HG03460 (cell line): Measurements from ENCODE around the gene ERP27.

ENCODE experiments used
- ATAC-seq: cut with Tn5 transposase; IDR thresholded peaks from one replicate; pipeline ENCODE4 v1.9.1; 2021; ENCODE audit not compliant: unreplicated experiment

Gene ERP27

DNA sequence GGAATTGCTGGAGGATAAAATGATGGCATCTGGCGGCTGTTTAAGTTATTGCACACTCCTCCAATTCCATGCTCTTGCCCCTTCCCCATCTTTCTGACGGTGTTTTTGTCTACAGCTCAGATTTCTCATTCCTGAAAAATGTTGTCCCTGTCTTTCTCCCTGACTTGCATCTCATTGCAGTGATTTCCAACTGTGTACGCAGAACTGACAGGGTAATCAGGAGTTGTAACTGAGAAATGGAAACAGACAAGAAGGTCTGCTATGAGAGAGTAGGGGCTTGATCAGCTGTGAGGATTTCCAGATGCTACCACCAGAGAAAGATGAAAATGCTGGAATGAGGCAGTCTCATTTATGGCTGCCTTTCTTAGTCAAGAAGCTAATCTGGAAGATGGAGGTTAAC, 1.3 kb downstream of the ERP27 start:
- no peak for ATAC-seq

DNA sequence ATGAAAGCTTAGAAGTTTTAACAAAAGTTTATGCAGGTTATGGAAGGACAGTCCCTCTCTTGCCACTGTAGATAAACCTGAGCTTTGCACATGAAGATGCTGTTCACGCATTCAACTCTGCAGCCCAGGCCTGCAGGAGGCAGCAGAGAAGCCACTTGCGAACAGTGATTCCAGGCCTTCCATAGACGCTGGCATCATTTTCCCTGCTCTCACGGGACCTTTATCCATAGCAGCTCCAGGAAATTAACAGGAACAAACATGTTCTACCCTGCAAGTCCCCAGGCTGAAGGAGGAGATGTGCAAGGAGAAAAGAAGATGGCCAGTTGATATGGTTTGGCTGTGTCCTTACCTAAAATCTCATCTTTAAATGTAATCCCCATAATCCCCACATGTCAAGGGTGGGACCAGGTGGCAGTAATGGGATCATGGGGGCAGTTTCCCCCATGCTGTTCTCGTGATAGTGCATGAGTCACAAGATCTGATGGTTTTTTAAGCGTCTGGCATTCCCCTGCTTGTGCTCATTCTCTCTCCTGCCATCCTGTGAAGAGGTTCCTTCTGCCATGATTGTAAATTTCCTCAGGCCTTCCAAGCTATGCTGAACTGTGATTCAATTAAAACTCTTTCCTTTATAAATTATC, 2.0 kb downstream of the ERP27 start:
- ATAC-seq = no peak

DNA sequence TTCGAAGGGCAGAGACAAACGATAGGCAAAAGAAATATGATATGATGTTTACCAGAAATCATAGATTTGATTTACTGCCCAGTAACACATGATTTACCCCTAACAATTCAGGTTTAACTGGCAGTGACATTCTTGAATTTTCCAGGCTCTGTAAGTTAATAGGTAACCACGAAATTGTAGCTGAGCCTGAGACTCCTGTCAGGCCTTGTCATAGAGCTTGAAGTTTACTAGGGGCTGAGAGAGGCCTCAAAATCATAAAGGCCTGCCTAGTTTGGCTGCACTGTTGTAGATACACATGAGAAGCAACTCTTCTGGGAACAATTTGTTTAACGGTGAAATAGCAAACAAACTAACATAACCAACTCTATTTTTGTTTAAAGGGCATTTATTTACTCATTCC, 3.3 kb downstream of the ERP27 start:
- no peak for ATAC-seq

DNA sequence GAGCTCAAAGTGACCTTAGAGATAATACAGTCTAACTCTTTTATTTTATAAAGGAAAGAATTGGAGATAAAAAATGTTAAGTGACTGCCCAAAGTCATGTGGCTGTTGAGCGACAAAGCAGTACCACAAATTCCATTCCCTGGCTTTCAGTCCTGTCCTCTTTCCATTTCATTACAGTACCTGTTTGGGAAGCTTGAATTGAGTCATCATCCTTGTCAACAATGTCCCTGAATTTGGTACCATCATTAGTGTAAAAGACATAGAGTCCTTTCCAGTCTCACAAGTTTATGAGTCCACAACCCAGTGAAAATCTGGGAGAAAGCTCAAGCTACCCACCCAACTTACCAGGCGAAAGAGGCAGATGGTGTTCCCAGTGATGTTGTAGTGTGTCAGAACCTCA, 3.8 kb downstream of the ERP27 start:
- no peak for ATAC-seq

- ATAC-seq = no peak
Observed at GRCh38 chr12:14931791-14932560, 6.4 kb downstream of the ERP27 start.

DNA sequence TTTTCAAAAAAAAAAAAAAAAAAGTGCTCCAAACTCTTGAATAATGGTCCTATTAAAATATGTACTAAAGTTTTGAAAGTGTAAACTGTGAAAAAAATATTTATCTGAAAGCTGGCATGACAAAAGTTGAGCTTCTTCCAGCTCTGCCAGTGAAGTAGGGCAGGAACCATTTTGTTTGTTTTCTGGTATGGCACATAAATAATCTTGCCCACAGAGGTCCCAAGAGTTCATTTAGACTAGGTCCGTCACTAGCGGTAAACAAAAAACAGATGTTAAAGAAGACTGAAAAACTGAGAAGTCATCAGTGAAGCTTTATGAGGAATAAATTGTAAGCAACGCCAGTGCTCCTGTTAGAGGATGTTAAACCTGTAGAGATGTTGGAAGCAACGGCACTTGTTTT, 7.0 kb downstream of the ERP27 start:
- ATAC-seq = no peak

DNA sequence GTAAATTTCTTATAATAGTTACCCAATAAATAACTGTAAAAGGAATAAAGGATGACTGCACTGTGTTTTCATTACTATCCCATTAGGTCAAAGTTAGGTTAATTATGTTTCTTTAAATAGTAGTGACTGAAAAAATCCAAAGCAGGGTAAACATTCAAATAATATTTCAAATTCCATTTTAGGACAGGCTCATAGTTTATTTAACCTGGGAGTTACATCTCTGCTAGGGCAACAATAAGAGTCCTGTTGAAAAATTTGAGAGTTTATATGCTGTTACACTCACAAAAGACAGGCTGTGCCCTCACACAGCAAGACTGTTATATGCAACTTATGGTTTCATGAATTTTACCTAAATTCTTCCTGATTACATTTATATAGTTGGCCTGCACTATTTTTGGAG, 8.0 kb downstream of the ERP27 start:
- ATAC-seq = no peak

DNA sequence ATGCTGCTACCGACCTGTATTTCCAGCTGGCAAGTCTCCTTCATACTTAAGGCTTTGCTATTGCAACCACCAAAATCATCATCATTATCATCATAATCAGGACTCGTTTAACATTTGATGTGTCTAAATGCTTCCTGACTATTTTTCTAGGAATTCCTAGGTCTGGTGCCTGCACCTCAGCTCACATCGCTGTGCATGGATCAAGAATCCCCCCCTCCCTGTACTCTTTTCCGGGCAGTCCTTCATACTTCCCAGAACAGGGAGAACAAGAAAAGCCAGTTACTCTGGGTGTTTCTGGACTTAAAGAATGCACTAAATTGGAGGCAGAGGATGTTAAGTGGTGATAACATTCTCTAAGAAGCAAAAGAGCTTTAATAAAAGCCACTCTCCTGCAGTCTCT, 9.4 kb downstream of the ERP27 start:
- ATAC-seq = no peak

DNA sequence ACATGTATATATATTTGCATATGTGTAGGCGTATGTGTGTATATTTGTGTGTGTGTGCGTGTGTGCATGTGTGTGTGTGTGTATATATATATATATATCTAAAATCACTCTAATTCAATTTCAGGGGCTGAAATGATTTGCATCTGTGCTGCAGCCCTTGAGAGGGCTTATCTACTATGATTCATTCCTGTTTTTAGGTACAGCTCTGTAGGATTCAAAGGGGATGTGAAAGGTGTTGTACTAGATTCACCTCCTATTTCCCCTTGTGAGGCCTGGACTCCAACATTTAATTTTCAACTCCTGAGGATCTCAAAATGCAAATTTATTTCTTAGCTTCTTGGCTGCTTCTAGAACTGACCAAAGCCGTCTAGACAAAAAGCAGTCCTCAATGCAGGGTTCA, 11.1 kb downstream of the ERP27 start:
- ATAC-seq = no peak

GRCh38 chr12:14924541-14924940, 13.8 kb downstream of the ERP27 start:
- ATAC-seq = no peak

GRCh38 chr12:14923944-14924343, 14.4 kb downstream of the ERP27 start:
- no peak for ATAC-seq

GRCh38 chr12:14921218-14921617, 17.1 kb downstream of the ERP27 start:
- no peak for ATAC-seq

DNA sequence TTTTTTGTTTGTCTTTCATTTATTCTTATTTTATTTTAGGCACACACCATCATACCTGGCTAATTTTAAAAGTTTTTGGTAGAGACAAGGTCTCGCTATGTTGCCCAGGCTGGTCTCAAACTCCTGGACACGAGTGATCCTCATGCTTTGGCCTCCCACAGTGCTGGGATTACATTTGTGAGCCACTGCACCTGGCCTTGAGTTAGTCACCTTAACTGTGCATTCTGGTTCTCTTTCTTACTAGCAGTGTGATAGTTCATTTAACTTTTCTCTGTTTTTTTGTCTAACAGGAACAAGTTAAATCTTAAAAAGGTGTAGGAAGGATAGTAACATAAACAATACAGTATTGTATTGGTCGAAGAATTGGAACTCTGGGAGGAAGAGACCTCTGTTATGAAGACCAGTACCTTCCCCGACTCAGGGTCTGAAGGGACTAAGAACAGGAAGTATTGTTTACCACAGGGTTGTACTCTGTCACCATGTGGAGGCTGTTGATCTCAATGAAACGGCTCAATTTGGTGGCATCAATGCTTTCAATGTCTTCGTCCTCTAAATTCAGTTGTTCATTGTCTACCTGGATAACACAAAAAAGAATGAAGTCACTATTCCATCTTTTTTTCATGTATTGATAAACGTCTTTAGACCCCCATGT, 17.7 kb downstream of the ERP27 start:
- ATAC-seq = no peak

GRCh38 chr12:14919455-14919854, 18.9 kb downstream of the ERP27 start:
- no peak for ATAC-seq

DNA sequence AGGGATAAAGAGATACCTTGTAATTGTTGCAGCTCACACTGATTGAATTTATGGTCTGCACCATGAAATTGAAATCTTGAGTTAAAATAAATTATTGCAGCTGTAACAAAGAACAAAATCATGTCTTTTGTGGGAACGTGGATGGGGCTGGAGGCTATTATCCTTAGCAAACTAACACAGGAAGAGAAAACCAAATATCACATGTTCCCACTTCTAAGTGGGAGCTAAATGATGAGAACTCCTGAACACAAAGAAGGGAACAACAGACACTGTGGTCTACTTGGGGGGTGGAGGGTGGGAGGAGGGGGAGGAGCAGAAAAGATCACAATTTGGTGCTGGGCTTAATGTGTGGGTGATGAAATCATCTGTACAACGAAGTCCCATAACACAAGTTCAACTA, 22.6 kb downstream of the ERP27 start:
- ATAC-seq = no peak

- ATAC-seq = no peak
Observed at GRCh38 chr12:14913381-14913781, 25.0 kb downstream of the ERP27 start.

- no peak for ATAC-seq
Observed at GRCh38 chr12:14911131-14911530, 27.2 kb downstream of the ERP27 start.

GRCh38 chr12:14910090-14910915, 28.0 kb downstream of the ERP27 start:
- ATAC-seq = no peak

- ATAC-seq = no peak
Observed at GRCh38 chr12:14907953-14908352, 30.4 kb downstream of the ERP27 start.

GRCh38 chr12:14906114-14906513, 32.2 kb downstream of the ERP27 start:
- no peak for ATAC-seq

- no peak for ATAC-seq
Observed at GRCh38 chr12:14905269-14906004, 32.9 kb downstream of the ERP27 start.
